Measurements from ENCODE around the gene SKIC8. TPM values are rescaled to one million over a fixed set of nuclear protein-coding genes. Genes with fewer than 3 reads are reported as not detected.

Gene SKIC8
- polyA plus RNA-seq, 4 donors: 95.1 to 123 (median 111) TPM

DNA sequence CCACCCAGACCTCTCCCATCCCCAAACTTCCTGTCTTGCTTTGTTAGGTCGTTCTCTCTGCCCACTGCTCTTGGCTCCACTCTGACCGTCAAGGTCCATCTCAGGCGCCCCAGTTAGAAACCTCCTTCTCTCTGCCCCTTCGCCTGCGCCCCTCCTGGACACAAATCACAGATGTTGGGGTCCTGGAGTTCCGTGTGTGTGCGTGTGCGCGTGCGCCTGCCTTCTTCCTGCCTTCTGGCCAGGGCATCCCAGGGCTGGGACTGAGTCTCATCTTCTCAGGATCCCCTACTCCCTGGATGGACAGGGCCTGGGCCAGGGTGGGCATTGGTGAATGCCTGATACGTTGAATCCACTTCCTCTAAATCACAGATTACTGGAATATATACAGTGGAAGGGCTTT lies 65.9 kb downstream of the SKIC8 start:
- DNase-seq (ENCODE audit: low read depth in 4 of 4, low spot score in 2 of 4): no peak

Other genes with a start within 250 kb of the SKIC8 start
- 10 to 100 TPM; 29.7 to 32.1 (median 31.4) TPM for gene TBC1D2B, start 221.9 kb downstream of the SKIC8 start, polyA plus RNA-seq (ENCODE audit: insufficient read length in 4 of 4)
- gene SH2D7, start 207.0 kb downstream of the SKIC8 start, polyA plus RNA-seq (ENCODE audit: insufficient read length in 4 of 4): under 1 TPM; 0.48 to 0.95 (median 0.72) TPM
- 10 to 100 TPM; 29.6 to 34.2 (median 31.5) TPM for gene CIB2, start 168.2 kb downstream of the SKIC8 start, polyA plus RNA-seq (ENCODE audit: insufficient read length in 4 of 4)
- 10 to 100 TPM; 49.9 to 59.3 (median 55.2) TPM for gene IDH3A, start 150.2 kb downstream of the SKIC8 start, polyA plus RNA-seq (ENCODE audit: insufficient read length in 4 of 4)
- gene ACSBG1, start 65.0 kb downstream of the SKIC8 start, polyA plus RNA-seq (ENCODE audit: insufficient read length in 4 of 4): 1 to 10 TPM in 3 of 4 donors, under 1 TPM in 1; 0.44 to 1.6 (median 1.3) TPM
- gene DNAJA4, start 35.0 kb downstream of the SKIC8 start, polyA plus RNA-seq (ENCODE audit: insufficient read length in 4 of 4): 10 to 100 TPM; 18.6 to 34.8 (median 26.6) TPM
- gene CRABP1, start 40.7 kb upstream of the SKIC8 start, polyA plus RNA-seq (ENCODE audit: insufficient read length in 4 of 4): 10 to 100 TPM; 49.0 to 73.4 (median 64.6) TPM
- 10 to 100 TPM; 51.1 to 77.7 (median 59.2) TPM for gene IREB2, start 138.6 kb upstream of the SKIC8 start, polyA plus RNA-seq (ENCODE audit: insufficient read length in 4 of 4)
- 1 to 10 TPM; 7.7 to 8.9 (median 8.3) TPM for gene HYKK, start 208.0 kb upstream of the SKIC8 start, polyA plus RNA-seq (ENCODE audit: insufficient read length in 4 of 4)
- gene PSMA4, start 240.8 kb upstream of the SKIC8 start, polyA plus RNA-seq (ENCODE audit: insufficient read length in 4 of 4): 100 to 1,000 TPM; 232 to 298 (median 262) TPM